Stromal cell of bone marrow (primary cell): Measurements from ENCODE around the gene ZIC2.

Experiments
- DNase-seq: peaks from one replicate; pipeline ENCODE4 v3.0.0-alpha.2; 2012; ENCODE audit warnings: low read depth

ZIC2 gene

DNA sequence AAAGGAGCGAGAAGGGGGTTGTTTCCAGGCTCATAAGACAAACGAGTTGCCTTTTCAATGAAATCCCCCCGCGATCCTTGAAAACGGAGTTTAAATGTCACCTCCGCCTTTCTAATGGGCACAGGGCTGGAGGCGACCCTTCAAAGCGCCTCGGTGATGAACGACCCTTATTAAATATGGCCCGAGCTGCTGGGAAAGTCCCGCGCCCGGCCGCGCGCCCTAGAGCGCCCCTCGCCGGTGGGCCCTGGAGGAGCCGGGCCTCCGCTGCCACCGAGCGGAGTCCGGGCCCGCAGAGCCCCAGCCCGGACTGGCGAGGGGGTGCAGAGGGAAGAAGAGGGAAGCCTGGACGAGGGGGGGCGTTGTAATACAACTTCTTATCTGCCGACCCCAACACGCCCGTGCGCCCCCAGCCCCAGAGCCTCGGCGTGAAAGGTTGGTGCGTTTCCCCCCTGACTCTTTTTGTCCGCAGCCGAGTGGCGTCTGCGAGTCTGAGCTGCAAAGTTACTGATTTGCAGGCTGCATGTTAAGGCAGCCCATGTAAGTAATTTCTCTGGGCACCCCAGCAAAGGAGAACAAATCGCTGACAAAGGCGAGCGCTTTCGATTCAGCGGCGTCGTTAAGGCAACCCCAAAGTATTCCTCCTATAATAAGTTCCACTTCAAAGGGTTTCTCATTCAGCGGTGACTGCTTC, 21.9 kb upstream of the ZIC2 start:
- no peak for DNase-seq

DNA sequence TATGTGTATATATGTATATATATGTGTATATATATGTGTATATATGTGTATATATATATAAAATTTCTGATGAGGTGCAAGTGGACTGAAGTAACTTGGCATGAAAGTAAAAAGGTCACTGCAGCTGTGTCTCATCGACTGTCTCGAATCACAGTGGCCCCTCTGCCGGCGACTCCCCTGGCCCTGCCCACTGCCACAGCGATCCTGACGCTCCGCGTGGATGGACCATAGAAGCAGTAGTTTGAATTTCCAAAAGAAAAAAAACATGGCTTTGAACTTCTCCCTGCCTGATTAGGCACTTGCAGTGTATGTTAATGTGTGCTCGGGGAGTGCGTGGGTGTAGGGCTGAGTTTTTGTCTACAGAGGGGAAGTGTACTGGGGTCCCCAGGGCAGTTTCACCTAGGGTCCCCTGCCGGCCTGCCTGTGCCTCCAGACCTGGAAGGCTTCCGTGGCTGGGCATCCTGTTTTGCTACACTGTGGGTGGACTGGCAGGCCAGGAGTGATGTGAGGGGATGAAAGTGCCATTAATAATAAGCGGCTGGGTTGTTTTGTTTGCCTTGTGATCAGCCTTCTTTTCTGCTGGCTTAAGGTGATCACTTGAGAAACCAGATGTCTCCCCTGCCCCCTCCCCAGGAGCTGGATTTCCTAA, 20.8 kb upstream of the ZIC2 start:
- no peak for DNase-seq

DNA sequence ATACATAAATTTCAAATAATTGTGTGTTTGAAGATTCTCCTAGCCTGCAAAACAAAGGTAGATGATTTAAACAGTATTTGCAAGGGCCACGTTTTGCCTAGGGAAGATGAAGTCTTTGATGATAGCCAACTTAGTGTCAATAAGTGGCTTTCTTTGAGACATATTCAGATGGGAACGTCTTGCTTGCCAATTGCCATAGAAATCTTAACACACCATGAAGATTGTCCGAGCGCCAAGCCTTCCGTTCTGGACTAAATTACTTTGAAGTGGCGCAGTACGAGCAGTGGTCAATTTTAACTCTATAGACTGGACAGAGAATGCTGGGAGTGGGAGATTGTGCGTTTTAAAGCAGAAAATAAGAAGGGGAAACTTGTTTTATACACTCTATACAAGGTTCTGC, 19.9 kb upstream of the ZIC2 start:
- DNase-seq = no peak

DNA sequence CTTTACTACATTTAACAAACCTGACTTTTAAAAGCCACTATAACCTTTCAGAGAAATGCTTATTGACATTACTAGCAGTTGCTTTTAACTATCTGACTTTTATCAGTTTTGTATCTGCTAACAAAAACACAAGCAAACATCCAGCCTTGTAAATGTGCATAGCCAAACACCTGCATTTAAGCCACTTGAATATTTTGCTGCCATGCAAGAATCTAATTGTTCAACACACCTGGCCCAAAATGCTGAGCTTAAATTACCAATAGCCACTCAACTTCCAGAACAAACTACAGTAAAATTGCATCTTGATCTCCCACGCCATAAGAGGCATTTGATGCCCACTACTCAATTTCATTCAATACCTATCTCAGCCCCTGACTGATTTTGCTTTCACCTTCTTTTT, 19.3 kb upstream of the ZIC2 start:
- DNase-seq = no peak

DNA sequence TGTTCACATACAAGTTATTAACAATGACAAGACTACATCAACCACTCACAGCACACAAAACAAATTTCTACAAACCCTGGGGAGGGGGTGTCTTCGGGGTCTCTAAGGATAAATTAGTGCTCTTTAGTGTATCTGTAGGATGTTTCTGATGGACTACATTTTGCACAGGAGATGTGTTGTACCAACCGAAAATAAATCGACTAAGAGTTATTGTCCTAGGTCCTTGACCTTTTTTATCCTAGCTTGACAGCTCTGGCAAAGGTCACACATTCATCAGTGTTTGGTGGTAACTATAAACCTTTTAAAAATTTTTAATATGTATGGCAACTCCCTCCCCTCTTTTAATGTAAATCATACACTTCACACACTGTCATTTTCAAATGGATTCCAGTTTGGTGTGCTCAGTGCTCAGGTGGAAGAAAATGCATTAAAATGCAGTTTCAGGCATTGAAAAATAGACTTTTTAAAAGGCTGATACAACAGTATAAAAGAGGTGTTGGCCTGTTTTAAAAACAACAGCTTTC, 17.7 kb upstream of the ZIC2 start:
- no peak for DNase-seq

DNA sequence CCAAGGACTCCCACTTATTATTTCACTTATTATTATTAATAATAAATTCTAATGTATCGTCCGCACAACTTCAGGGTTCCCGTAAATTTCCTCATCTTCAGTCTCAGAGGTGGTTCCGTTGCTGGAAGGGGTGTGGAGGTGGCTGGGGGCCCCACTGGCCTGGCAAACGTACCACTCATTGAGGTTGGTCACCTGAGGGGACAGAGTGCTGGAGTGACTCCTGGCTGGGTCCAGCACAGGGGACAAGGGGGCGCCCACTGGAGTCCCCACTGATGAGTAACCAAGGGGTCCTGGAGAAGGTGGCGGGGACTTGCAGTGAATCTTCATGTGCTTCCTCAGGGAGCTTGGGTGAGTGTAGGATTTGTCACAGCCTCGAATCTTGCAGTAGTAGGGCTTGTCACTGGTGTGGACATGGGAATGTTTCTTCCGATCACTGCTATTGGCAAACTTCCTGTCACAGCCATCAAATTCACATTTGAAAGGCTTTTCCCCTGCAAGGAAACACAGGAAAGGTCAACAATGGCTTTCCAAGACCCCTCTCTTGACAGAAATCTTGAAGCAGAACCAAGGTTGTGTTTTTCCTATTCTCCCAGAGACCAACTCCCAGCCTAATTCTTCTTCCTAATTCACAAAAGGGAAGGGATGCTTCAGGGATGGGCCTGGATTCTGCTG, 16.1 kb upstream of the ZIC2 start:
- no peak for DNase-seq

DNA sequence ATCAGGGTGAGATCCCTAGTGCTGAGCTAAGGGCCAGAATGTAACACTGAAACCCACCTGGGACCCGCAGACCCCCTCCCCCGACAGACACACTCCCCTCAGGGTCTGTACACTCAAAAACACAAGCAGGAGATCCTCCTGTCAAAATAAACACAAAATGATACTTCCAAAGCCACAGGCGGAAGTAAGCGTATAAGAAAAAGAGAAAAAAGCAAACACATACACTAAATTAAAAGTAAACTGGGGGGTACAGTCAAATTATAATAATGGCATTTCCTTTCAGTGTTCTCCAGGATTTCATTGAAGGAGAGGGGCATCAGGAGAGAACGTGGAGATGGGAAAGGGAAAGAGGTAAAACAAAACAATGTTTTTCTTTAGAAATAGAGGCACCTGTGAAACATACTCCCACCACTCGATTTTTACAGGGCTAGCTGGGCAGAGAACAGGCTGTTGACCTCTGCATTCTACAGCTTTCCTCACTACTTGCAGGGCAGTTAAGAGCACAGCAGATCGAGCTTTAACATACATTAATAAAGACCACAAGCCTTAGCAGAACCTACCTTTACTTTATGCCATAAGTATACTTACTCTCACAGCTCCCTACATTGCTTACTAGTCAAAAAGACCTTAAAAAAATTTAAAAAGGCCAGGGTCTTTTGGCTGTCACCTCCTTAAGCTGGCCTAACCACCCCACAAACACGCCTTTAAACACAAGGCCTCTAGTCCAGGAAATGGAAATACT, 15.3 kb upstream of the ZIC2 start:
- DNase-seq = no peak

DNA sequence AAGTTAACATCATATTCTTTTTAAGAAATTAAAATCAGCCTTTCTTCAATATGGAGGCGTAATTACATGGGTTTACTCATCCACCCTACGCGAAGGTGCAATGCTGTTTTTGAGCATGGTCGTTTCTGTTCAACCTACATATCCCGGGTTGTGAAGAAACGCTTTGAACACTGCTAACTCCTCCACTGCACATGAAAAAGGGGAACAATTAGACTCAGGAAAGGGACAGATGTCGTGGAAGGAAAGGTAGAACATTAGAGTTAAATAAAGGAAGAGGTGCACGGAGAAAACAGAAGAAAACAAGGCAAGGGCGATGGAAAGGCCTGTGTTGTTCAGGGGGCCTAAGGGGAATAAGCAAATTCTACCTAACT, 14.1 kb upstream of the ZIC2 start:
- no peak for DNase-seq

DNA sequence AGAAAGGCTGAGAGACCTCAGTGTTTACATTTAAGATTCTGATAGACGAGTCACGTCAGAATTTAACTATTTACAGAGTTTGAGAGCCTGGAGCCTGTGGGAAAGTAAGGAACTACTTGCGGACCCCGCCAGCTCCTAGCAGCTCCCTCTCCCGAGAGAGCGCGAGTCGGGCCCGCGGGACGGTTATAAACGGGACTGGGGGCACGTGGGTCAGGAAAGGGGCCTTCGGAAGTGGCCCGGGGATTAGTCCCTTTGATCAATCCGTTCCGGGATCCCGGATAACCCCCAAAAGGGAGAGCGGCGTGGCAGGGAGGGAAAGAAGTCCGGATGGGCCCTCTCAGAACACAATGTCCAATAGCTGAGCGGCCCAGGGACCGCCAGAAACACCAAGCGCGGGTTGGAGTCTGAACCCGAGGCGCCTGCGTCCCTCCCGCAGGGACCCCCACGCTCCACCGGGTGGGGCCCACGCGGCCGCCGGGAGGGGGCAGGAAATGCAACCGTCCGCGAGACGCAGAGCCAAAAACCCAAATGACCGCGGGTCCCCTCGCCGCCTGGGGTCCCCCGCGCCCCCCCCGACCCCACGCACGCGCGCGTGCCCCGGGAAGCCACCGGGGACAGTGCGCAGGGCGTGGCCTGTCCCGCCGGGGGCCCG, 13.6 kb upstream of the ZIC2 start:
- DNase-seq = no peak

DNA sequence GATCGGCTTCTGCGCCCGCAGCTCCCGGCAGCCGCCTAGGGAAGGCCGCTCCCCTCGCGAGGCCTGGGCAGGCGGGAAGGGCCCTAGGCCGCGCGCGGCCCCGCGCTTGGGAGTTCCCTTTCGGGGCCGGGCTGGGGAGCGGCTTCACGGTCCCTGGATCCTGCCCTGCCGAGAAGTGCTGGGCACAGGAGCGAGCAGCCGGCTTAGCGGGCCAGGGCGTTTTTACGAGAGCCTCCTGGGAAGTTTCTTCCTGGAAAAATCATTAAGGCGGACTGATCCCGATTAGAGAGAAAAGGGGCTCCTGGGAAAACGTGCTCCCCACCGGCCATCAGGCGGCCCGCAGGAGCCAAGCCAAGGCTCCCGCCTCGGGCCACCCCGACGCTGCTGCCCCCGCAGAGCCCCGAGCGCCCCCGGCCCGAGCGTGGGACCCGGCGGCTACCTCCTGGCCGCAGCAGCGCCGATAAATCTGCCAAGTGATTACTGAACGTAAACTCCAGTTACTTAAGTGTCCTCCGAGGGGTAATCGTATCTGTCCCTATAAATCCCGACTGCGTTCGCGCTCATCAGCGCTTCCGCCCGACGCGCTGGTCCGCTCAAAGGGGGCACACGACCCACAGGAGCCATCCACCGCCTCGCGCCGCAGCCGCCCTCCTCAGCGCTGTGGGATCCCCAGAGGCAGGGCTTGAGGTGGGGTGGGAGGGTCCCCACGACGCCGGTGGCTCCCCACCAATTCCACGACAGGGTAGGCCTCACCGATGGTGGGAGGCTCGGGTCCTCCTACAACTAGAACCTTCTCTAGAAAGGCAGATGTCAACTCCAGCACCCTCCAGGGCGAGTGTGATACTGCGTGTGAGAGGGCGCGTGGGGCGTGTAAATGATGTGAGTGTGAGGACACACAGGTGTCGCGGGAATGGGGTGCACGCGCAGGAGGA, 12.8 kb upstream of the ZIC2 start:
- DNase-seq = no peak

DNA sequence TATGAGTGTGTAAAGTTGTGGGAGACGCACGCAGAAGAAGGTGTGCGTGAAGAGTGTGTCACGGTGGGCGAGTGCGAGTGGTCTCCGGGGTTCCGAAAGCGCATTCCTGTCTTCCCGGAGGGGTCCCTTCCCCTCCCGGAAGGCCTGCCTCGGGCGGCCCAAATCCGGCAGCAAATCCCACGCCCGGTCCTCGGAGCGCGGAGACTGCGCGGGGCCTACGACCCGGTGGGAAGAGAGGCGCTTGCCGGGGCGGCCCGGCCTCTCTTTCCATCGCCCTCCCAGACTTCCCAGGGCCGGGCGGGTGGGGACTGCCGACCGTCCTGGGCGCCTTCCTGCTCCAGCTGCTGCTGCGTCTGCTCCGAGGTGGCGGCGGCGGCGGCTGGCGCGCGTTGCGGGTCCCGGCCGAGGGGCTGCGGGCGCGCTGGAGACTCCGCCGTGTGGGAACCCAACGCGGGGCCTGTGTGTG, 12.1 kb upstream of the ZIC2 start:
- DNase-seq = no peak

DNA sequence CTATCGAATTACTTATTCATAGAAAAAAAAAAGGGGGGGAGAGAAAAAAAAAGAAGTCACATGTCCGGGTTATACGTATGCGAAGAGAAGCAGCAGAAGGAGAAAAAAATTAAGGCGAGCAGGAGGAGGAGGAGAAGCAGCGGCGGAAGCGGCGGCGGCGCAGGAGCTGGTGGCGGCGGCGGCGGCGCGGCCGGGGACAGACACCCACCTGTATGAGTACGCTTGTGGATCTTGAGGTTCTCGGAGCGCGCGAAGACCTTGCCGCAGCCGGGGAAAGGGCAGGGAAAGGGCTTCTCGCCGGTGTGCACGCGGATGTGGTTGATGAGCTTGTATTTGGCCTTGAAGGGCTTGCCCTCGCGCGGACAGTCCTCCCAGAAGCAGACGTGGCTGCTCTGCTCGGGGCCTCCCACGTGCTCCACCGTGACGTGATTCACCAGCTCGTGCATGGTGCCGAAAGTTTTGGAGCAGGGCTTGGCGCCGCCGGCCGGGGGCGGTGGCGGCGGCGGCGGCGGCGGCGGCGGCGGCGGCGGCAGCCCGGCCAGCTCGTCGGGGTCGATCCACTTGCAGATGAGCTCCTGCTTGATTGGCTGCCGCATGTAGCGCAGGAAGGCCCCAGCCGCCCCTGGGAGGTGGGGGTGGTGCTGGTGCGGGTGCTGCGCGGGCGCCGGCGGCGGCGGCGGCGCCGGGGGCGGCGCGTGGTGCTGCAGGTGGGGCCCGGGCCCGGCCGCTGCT, 11.5 kb upstream of the ZIC2 start:
- no peak for DNase-seq

DNA sequence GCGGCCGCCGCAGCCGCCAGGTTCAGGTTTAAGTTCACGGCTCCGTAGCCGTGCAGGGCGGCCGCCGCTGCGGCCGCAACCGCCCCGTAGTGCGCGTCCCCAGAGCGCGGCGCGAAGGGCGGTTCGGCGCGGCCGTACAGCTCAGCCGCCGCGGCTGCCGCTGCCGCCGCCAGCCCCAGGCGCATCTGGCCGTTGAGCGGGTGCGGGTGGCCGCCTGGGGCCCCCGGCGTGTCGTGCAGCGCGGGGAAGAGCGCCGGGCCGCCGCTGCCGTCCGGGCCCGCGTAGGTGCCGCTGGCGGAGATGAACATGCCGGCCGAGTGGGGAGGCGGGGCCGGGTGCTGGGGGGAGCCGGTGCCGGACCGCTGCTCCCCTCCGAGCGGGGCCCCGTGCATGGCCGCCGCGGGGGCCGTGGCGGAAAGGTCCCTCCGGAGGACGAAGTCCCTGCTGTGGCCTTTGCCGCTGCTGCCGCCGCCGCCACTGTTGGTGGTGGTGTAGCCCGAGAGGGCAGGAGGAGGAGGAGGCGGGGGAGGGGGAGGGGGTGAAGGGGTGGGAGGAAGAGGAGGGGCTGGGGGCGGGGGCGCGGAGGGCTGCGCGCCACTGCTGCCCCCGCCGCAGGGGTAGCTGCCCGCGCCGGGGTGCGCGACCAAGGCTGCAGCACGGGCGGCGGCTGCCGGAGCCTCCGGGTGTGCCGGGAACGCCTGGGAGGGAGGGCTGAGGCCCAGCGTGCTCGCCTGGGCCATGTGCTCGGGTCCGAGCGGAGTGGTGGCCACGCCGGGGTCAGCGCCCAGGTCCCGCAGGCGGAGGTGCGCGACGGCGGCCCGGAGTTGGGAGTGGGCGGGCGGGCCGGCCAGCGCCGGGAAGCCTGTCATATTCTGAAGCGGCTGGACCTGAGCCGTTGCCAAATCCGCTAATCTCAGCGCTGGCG, 10.7 kb upstream of the ZIC2 start:
- DNase-seq = no peak

DNA sequence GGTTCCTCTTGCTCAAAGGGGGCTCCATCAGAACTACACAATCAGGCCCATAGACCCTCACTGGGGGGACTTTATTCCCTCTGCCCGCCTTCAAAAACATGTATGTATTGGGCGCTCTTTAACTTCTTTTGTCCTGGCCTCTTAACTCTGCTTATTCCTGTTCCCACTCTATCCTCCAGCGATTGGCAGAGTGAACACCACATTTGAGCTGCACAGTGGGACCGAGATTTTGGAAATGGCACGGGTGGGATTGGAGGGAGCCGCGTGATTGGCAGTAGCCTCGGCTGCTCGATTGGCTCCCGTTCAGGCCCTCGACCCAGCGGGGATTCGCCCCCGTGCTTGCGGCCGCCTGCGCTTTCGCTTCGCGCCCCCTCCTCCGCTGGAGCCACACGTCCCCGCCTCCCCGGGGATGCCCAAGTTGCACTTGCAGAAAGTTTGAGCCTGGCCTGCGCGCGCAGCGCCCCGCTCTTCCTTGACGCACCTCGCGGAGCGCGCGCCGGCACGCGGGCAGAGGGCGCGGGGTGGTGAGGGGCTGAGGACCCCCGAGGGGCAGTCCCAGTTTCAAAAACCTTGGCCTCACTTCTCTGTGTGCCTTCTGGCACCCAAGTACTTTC, 9.9 kb upstream of the ZIC2 start, which contains the start of gene ZIC5:
TSS of gene ZIC5 (minus strand) at position 192 of the 614 bp plus-strand sequence. CDS start at position 28, 164 bp downstream.
- no peak for DNase-seq

DNA sequence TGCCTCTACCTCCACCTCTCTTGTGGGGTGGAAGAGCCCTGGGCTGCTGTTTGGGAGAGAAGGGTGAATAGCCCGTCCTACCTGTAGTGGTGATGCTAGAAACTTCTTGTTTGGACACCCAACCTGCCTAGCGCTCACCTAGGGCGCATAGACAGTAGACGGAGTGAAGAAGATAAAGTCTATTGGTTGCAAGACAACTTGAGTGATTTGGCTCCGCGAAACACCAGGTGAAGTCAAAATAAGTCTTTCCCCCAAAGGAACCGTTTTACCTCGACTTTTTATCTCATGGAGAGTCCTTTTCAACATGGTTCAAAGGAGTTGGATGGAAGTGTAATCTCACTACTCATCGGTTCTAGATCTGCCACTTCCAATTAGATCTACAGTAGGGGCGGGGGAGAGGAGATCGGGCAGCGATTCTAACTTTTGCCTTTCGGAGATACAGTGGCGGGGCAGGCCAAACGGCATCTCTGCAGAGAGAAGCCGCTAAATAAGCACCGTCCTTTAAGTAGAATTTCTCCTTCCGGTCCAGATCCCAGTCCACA, 9.3 kb upstream of the ZIC2 start:
- DNase-seq = no peak

DNA sequence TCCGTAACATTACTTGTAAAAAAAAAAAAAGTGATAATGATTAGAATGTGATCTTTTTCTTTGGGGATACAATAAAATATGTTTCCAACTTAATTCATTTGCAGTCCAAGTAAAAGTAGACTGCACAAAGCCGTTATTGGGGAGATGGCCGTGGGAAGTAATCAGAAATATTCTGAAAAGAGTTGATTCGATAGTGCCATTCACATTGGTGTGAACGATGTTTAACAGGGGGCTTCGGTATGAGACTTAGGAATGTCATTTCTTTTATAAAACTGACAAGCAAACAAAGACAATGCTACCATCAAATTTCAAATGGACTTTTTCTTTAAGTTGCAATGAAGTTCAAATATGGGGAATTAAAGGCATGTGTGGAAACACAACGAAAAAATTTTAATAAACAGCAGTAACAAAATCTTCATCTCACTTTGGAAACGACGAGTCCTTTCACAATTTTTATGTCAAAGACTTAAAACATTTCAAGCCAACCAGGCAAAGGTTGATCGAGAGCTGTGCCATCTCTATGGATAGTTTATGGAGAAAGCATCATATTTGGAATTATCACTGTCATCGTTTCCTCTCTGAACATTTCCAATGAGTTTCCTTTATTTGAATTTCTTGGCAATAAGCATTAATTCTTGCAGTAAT, 8.3 kb upstream of the ZIC2 start:
- no peak for DNase-seq

DNA sequence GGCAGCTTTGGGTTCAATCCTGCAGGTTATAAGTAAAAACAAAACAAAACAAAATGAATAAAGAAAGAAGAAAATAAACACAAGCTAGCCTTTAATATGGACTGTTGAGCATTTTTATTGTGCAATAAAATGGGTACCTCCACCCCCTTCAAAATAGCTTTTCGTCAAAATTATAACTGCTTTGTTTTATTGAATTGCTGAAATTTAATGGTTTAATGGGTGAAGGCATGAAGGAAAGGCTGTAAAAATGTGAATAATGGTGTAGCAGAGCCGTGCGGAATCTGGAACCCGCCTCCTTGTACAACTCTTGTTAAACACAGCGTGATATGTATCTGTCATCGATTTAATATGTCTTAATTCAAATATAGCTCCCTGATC, 7.8 kb upstream of the ZIC2 start:
- no peak for DNase-seq
